GM15510 (cell line): ENCODE measurements around the gene DDN.

Source experiments
- POLR2A ChIP-seq: IDR thresholded peaks from 3 replicates; pipeline ENCODE4 v1.6.1; 2011; ENCODE audit warnings: borderline replicate concordance; ENCODE audit not compliant: insufficient read length; ENCODE audit errors: extremely low read depth

Gene DDN

GRCh38 chr12:49026101-49026500 lies 26.9 kb upstream of the DDN start:
- TF ChIP-seq POLR2A, result no peak

- TF ChIP-seq POLR2A, result no peak
These were observed 26.3 kb upstream of the DDN start for GRCh38 chr12:49025463-49025862.

- TF ChIP-seq POLR2A, result no peak
These were observed 25.4 kb upstream of the DDN start for GRCh38 chr12:49024543-49024942.

- TF ChIP-seq POLR2A, result no peak
These were observed 24.6 kb upstream of the DDN start for GRCh38 chr12:49023812-49024211.

GRCh38 chr12:49022558-49023178 lies 23.5 kb upstream of the DDN start:
- TF ChIP-seq POLR2A, result no peak

- TF ChIP-seq POLR2A, result no peak
These were observed 22.2 kb upstream of the DDN start for GRCh38 chr12:49021292-49021915.

GRCh38 chr12:49020441-49020840 lies 21.3 kb upstream of the DDN start:
- no peak for TF ChIP-seq POLR2A

- TF ChIP-seq POLR2A, result no peak
These were observed 20.5 kb upstream of the DDN start for GRCh38 chr12:49019443-49020324.

- no peak for TF ChIP-seq POLR2A
These were observed 19.9 kb upstream of the DDN start for GRCh38 chr12:49019120-49019430.

- TF ChIP-seq POLR2A, result peak; percentile 90
These were observed 19.3 kb upstream of the DDN start, which contains the start of gene PRKAG1 for GRCh38 chr12:49018261-49019119. PRKAG1 (minus strand) TSS chr12:49018776; CDS start chr12:49018740, 36 bp downstream.

GRCh38 chr12:49017891-49018260 lies 18.7 kb upstream of the DDN start:
- no peak for TF ChIP-seq POLR2A

- no peak for TF ChIP-seq POLR2A
These were observed 16.0 kb upstream of the DDN start for GRCh38 chr12:49015196-49015595.

- TF ChIP-seq POLR2A, result no peak
These were observed 15.4 kb upstream of the DDN start for GRCh38 chr12:49014547-49014946.

- no peak for TF ChIP-seq POLR2A
These were observed 14.3 kb upstream of the DDN start for GRCh38 chr12:49013428-49013827.

- TF ChIP-seq POLR2A, result no peak
These were observed 13.6 kb upstream of the DDN start for GRCh38 chr12:49012739-49013138.
